GM12865 (cell line): ENCODE data around the gene EXOC4.

Source experiments
- DNase-seq: peaks from one replicate; pipeline ENCODE4 v3.0.0; 2010; ENCODE audit warnings: low read depth
- H3K4me3 ChIP-seq: 2 replicates; pipeline ENCODE4 v1.5.1; 2011; ENCODE audit warnings: mild to moderate bottlenecking, low read depth, low read length, control low read depth
- CTCF ChIP-seq: IDR thresholded peaks from 2 replicates; pipeline ENCODE4 v1.5.1; 2011; ENCODE audit warnings: low read length, control low read depth, low read depth, inconsistent platforms; ENCODE audit not compliant: insufficient read depth; ENCODE audit errors: missing control alignments

Gene EXOC4

DNA sequence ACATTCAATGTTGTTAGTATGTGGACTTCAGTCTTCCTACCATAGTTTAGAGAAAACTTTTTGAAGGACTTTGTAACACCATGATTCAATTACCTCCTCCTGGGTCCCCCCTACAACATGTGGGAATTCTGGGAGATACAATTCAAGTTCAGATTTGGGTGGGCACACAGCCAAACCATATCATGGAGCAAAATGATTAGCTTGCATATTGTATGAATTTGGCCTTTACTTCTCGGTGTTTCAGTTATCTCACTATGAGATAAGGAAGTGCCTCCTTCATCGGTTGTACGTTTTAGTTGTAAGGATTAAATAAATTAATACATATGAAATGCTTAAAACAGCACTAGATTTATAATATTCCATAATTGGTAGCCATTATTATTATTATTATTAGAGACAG lies 428.7 kb downstream of the EXOC4 start:
- DNase-seq: no peak
- no peak overlapping the region for H3K4me3 ChIP-seq
- TF ChIP-seq CTCF: no peak

DNA sequence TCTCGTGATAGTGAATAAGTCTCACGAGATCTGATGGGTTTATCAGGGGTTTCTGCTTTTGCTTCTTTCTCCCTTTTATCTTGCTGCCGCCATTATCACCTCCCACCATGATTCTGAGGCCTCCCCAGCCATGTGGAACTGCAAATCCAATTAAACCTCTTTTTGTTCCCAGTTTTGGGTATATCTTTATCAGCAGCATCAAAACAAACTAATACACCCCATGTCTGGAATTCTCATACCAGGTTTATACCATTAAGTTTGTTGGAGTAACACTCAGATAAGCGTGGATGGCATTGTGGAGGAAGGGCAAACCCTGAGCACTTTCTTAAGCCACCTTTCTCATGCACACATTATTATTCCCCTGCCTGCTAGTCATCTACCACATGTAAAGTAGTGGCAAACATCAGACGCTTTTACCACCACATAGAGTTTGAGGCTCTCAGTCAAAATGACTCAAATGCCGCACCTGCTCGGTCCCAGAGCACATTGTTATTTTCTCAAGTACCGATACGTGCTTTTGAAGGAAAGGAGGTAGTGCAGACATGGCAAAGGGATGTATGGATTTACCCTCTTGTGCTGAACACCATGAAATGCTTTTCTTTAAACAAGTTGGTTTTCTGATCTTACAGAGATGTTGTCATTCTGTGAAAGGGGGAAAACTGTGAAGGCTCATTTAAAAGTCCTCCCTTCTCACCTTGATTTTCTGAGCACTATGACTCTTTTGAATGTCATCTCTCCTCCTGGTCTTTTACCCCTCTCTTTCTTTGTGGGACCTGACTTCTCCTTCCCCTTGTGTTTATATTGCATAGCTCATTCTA lies 429.7 kb downstream of the EXOC4 start:
- no peak for TF ChIP-seq CTCF
- H3K4me3 ChIP-seq: no peak overlapping the region
- DNase-seq: no peak

DNA sequence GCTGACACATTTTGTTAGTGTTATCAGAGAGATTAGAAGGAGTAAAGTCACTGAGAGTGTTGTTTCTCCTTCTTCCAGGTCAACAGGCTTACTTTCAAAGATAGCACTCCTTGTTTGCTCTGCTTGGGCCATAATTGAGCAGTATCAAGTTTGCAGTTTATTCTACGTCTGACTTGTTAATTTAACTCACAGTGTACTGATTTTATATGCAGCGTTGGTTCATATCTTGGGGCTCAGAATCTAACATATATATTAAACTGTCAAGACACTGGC lies 430.2 kb downstream of the EXOC4 start:
- no peak for DNase-seq
- TF ChIP-seq CTCF: no peak
- no peak overlapping the region for H3K4me3 ChIP-seq

DNA sequence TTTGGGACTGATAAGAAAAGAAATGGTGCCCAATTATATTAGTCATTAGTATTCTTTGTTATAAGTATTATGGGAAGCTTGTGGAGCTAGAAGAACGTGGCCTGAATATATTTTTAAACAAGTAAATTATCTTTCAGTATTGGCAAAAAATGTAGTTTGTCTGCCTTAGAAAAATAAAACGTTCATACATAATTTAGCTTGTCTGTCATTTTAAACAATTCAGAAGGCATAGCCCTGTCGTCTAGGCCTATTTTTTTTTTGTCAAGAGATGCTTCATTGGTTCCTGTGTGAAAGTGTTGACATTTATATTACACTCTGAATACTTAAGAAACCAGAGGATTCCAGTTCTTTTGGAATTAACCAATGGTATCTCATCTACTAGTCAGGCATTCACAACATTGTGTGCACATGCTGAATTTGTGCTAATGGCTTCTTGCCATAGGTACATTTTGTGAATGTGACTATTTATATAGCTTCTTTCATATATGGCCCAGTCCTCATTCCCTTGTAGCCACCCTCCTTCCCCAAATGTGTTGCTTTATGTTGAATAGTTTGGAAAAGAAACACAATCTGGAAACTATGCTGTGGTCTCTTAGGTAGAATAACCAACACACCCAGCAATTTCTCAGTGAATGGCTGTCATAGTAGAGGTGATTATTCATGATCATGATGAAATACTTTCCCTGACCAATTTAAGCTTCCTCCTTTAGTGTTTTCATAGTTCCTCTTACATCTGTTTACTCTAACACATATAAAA lies 435.8 kb downstream of the EXOC4 start:
- no peak overlapping the region for H3K4me3 ChIP-seq
- DNase-seq: no peak
- no peak for TF ChIP-seq CTCF

GRCh38 chr7:133690740-133691139 lies 437.9 kb downstream of the EXOC4 start:
- H3K4me3 ChIP-seq: no peak overlapping the region
- DNase-seq: no peak
- no peak for TF ChIP-seq CTCF

- H3K4me3 ChIP-seq: no peak overlapping the region
- no peak for DNase-seq
- no peak for TF ChIP-seq CTCF
Observed at GRCh38 chr7:133691727-133692610, 439.1 kb downstream of the EXOC4 start.
